ENCODE data around the gene FLYWCH2.
"Not testable (repeated sequence)": the region's sequence is repeated elsewhere in the genome, so short reads cannot be mapped to it uniquely, and the experiment has no call there.

The FLYWCH2 gene

DNA sequence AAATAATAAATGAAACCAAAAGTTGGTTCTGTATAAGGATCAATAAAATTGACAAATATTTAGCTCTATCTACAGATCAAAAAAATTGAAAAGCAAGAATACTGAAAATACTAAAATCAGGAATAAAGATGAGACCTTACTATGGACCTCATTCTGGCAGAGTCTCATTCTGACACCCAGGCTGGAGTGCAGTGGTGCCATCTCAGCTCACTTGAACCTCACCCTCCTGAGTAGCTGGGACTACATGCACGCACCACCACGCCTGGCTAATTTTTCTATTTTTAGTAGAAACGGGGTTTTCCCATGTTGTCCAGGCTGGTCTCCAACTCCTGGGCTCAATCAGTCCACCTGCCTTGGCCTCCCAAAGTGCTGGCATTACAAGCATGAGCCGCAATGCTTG is 59.0 kb downstream of the FLYWCH2 start:
- Histone ChIP-seq H3K79me2 (ENCODE audit: insufficient read depth, low read depth) (no peaks in the 10 kb centered on the region), H3K4me2 (no peak overlapping the region)
- TF ChIP-seq, protein P1, sequence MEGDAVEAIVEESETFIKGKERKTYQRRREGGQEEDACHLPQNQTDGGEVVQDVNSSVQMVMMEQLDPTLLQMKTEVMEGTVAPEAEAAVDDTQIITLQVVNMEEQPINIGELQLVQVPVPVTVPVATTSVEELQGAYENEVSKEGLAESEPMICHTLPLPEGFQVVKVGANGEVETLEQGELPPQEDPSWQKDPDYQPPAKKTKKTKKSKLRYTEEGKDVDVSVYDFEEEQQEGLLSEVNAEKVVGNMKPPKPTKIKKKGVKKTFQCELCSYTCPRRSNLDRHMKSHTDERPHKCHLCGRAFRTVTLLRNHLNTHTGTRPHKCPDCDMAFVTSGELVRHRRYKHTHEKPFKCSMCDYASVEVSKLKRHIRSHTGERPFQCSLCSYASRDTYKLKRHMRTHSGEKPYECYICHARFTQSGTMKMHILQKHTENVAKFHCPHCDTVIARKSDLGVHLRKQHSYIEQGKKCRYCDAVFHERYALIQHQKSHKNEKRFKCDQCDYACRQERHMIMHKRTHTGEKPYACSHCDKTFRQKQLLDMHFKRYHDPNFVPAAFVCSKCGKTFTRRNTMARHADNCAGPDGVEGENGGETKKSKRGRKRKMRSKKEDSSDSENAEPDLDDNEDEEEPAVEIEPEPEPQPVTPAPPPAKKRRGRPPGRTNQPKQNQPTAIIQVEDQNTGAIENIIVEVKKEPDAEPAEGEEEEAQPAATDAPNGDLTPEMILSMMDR (conservative IDR thresholded peaks at IDR 0.05; ENCODE audit: low read depth, low read length), result no peak

DNA sequence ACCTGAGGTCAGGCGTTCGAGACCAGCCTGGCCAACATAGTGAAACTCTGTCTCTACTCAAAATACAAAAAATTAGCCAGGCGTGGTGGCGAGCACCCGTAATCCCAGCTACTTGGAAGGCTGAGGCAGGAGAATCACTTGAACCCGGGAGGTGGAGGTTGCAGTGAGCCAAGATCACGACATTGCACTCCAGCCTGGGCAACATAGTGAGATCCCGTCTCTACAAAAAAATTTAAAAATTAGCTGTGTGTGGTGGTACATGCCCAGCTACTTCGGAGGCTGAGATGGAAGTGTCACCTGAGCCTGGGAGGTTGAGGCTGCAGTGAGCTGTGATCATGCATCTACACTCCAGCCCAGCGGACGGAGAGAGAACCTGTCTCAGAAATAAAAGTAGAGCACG is 60.7 kb downstream of the FLYWCH2 start:
- not testable (repeated sequence) for H3K4me2 ChIP-seq; H2AFZ ChIP-seq (ENCODE audit: low read depth); H3K27me3 ChIP-seq (ENCODE audit: insufficient read depth, low read depth); H3K27ac ChIP-seq; H3K9ac ChIP-seq; H3K4me1 ChIP-seq (ENCODE audit: low read depth, poor library complexity, severe bottlenecking); H3K4me3 ChIP-seq (IDR thresholded peaks at IDR 0.05; ENCODE audit: insufficient read depth, low read depth, low read length); H4K20me1 ChIP-seq (ENCODE audit: insufficient read depth); H3K79me2 ChIP-seq (ENCODE audit: insufficient read depth, low read depth); H3K36me3 ChIP-seq (ENCODE audit: insufficient read depth)

More for the DNA sequence above, 59.0 kb downstream of the FLYWCH2 start:
- Histone ChIP-seq H3K36me3 (ENCODE audit: insufficient read depth) (no peaks in the 10 kb centered on the region; the same call in 1 of the 2 replicates), H3K4me3 (IDR thresholded peaks at IDR 0.05; ENCODE audit: insufficient read depth, low read depth, low read length) (no peak overlapping the region), H3K4me1 (ENCODE audit: low read depth, poor library complexity, severe bottlenecking) (no peaks in the 10 kb centered on the region), H4K20me1 (ENCODE audit: insufficient read depth) (no peaks in the 10 kb centered on the region), H3K9ac (no peak overlapping the region), H3K27me3 (ENCODE audit: insufficient read depth, low read depth) (no peaks in the 10 kb centered on the region), H3K27ac (no peak overlapping the region), H2AFZ (ENCODE audit: low read depth) (no peak overlapping the region)

DNA sequence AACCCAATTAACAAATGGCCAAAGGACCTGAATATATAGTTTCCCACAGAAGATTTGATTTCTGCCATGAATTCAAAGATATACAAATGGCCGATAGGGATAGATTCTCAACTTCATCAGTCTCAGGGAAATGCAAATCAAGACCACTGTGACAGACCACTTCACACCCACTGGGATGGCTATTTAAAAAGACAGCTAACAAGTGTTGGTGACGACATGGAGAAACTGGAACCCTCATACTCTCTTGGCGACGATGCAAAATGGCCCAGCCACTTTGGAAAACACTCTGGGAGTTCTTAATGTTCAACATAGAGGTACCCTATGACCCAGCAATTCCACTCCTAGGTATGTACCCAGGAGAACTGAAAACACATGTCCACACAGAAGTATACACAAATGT is 63.6 kb downstream of the FLYWCH2 start:
- H3K79me2 ChIP-seq (ENCODE audit: insufficient read depth, low read depth), result no peaks in the 10 kb centered on the region
- H3K4me3 ChIP-seq (IDR thresholded peaks at IDR 0.05; ENCODE audit: insufficient read depth, low read depth, low read length), result no peak overlapping the region
- H3K36me3 ChIP-seq (ENCODE audit: insufficient read depth), result no peaks in the 10 kb centered on the region
- no peaks in the 10 kb centered on the region for H4K20me1 ChIP-seq (ENCODE audit: insufficient read depth)
- H3K4me2 ChIP-seq, result no peak overlapping the region
- no peak overlapping the region for H3K9ac ChIP-seq
- no peaks in the 10 kb centered on the region for H3K27me3 ChIP-seq (ENCODE audit: insufficient read depth, low read depth)
- H2AFZ ChIP-seq (ENCODE audit: low read depth), result no peak overlapping the region
- TF ChIP-seq, protein P1 (conservative IDR thresholded peaks at IDR 0.05; ENCODE audit: low read depth, low read length), result no peak
- H3K4me1 ChIP-seq (ENCODE audit: low read depth, poor library complexity, severe bottlenecking), result no peaks in the 10 kb centered on the region
- H3K27ac ChIP-seq, result no peak overlapping the region

All from KMS-11 (cell line).